Measurements from ENCODE around the gene SBF2.

- TF ChIP-seq ZNF138 (CRISPR knock-in tag; IDR thresholded peaks at IDR 0.05; ENCODE audit: low read depth) (no peak), HIC2 (CRISPR knock-in tag; IDR thresholded peaks at IDR 0.05; ENCODE audit: low read depth) (no peak), MATR3 (CRISPR knock-in tag; IDR thresholded peaks at IDR 0.05) (no peak), ZBTB10 (CRISPR knock-in tag; IDR thresholded peaks at IDR 0.05; ENCODE audit: borderline replicate concordance) (no peak), MYNN (CRISPR knock-in tag; IDR thresholded peaks at IDR 0.05; ENCODE audit: low read depth) (no peak), ZNF563 (CRISPR knock-in tag; IDR thresholded peaks at IDR 0.05) (no peak), ZNF83 (CRISPR knock-in tag; IDR thresholded peaks at IDR 0.05; ENCODE audit: borderline replicate concordance) (no peak), ZNF501 (CRISPR knock-in tag; IDR thresholded peaks at IDR 0.05) (no peak), HDAC2 (CRISPR knock-in tag; IDR thresholded peaks at IDR 0.05) (no peak), ZSCAN31 (CRISPR knock-in tag; IDR thresholded peaks at IDR 0.05; ENCODE audit: low read depth) (no peak)
Observed at GRCh38 chr11:10283991-10284390, 10.0 kb downstream of the SBF2 start.
